Gastrocnemius medialis (tissue), 4 donors: Measurements from ENCODE around the gene MIPOL1. TPM values are rescaled to one million over a fixed set of nuclear protein-coding genes. Genes with fewer than 3 reads are reported as not detected.
"Not testable (repeated sequence)": the region's sequence is repeated elsewhere in the genome, so short reads cannot be mapped to it uniquely, and the experiment has no call there.

Experiments used
- ATAC-seq, 2 donors: fragments of 150-250 bp; one replicate each; pipeline ENCODE4 v1.9.1; 2016
- DNase-seq, 2 donors: peaks; one replicate each; pipeline ENCODE4 v3.0.0-alpha.2; 2019
- H3K27ac ChIP-seq, 4 donors: fragments of 200-600 bp; sonication (generic); 1 replicate in 1 of 4; 2 replicates in 3 of 4; pipeline ENCODE4 v1.5.1; 2016 to 2018; ENCODE audit warnings: mild to moderate bottlenecking in 2 of 4, moderate library complexity in 1 of 4
- H3K27me3 ChIP-seq, 3 donors: fragments of 200-600 bp; sonication (generic) in 2 of 3; 1 replicate in 1 of 3; 2 replicates in 2 of 3; pipeline versions ENCODE4 v1.5.1 to v1.6.0; 2016 to 2019; ENCODE audit warnings: mild to moderate bottlenecking in 1 of 3, moderate library complexity in 1 of 3
- H3K36me3 ChIP-seq, 2 donors: fragments of 200-600 bp; sonication (generic) in 1 of 2; one replicate each; pipeline ENCODE4 v1.5.1; 2017 to 2018
- H3K4me1 ChIP-seq, 2 donors: fragments of 200-600 bp; sonication (generic) in 1 of 2; one replicate each; pipeline ENCODE4 v1.5.1; 2016 to 2017; ENCODE audit warnings: mild to moderate bottlenecking in 2 of 2
- H3K4me3 ChIP-seq, 4 donors: fragments of 200-600 bp; sonication (generic) in 3 of 4; 1 replicate in 1 of 4; 2 replicates in 3 of 4; pipeline ENCODE4 v1.5.1; 2016 to 2019; ENCODE audit warnings: mild to moderate bottlenecking in 2 of 4
- H3K9me3 ChIP-seq, 3 donors: fragments of 200-600 bp; sonication (generic) in 2 of 3; 1 replicate in 1 of 3; 2 replicates in 2 of 3; pipeline ENCODE4 v1.5.1; 2016 to 2019
- CTCF ChIP-seq, 5 experiments: fragments of 450-650 bp in 3 of 5; fragments of 200-600 bp in 2 of 5; sonication (generic) in 2 of 5; IDR thresholded peaks in 4 of 5; conservative IDR thresholded peaks in 1 of 5; 1 replicate in 4 of 5; 2 replicates in 1 of 5; pipeline ENCODE4 v1.5.1; 2016 to 2019; ENCODE audit warnings: antibody characterized with exemption in 5 of 5, mild to moderate bottlenecking in 3 of 5, moderate library complexity in 3 of 5
- POLR2A ChIP-seq, 2 donors: fragments of 450-650 bp; IDR thresholded peaks; one replicate each; pipeline ENCODE4 v1.6.1; 2017; ENCODE audit warnings: antibody characterized with exemption in 2 of 2, mild to moderate bottlenecking in 2 of 2, moderate library complexity in 2 of 2
- in situ Hi-C, 4 donors: fragments of 200-750 bp; cut with MboI; loops; one replicate each; pipeline versions ENCODE4 v1.15.0 to v1.8.0; 2017; ENCODE audit warnings: low sequenced_read_pairs in 4 of 4
- intact Hi-C: fragments of 100-400 bp; cut with DNase I; formaldehyde crosslinking; loops from one replicate; pipeline ENCODE4 v1.15.1; 2023; ENCODE audit warnings: low total_unique reads
- total RNA-seq, 4 donors: library from RNA; depleted of rRNA; stranded (reverse); fragments of >200 nt; gene quantifications; one replicate each; pipeline versions ENCODE4 v1.1.0 to v1.2.3, GENCODE V29; 2016

The MIPOL1 gene
- total RNA-seq, 4 donors from 2014 or later: 3.1 to 13.7 (median 4.1) TPM

- in situ Hi-C loops: no loop called here
- Histone ChIP-seq H3K36me3 (no peaks in the 10 kb centered on the region), H3K27me3 (peaks cover 0 to 3% (median 0%) of the 10 kb centered on the region in 3 donors), H3K27ac (no peak overlapping the region), H3K4me3 (no peak overlapping the region), H3K9me3 (no peaks in the 10 kb centered on the region), H3K4me1 (no peaks in the 10 kb centered on the region)
- DNase-seq (no peak), ATAC-seq (no peak)
- no peak for TF ChIP-seq CTCF (IDR thresholded peaks at IDR 0.05 in 4 of 5, conservative IDR thresholded peaks at IDR 0.05 in 1 of 5)
- TF ChIP-seq POLR2A (IDR thresholded peaks at IDR 0.05): no peak
- intact Hi-C loops: no loop called here
Measured at GRCh38 chr14:37546621-37547447, 349.1 kb downstream of the MIPOL1 start.

DNA sequence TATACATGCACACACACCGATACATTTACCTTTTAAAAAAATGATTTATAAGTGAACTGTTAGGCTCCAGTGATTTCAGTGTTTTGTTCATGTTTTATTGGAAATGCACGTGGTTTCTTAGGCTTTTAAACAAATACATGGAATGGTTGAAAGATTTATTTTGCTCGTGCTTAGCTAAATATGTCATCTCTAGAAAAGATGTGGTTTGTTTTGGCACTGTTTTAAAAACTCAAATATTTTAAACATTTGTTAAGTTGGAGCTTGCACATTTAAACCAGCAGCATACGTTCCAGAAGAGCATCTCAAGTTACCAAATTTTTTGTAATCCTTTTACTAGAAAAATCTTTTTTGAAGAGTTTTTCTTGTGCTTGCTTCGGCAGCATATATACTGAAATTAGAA, 352.8 kb downstream of the MIPOL1 start:
- TF ChIP-seq POLR2A (IDR thresholded peaks at IDR 0.05): no peak
- TF ChIP-seq CTCF (IDR thresholded peaks at IDR 0.05 in 4 of 5, conservative IDR thresholded peaks at IDR 0.05 in 1 of 5): no peak
- H3K36me3 ChIP-seq: no peaks in the 10 kb centered on the region
- intact Hi-C loops (no loop called here), in situ Hi-C loops (no loop called here)
- H3K4me3 ChIP-seq: no peak overlapping the region
- no peaks in the 10 kb centered on the region for H3K4me1 ChIP-seq
- DNase-seq: no peak
- H3K9me3 ChIP-seq: no peaks in the 10 kb centered on the region
- no peak overlapping the region for H3K27ac ChIP-seq
- H3K27me3 ChIP-seq: peaks cover 0 to 3% (median 0%) of the 10 kb centered on the region in 3 donors
- no peak for ATAC-seq

- H3K27ac ChIP-seq: no peak overlapping the region
- intact Hi-C loops: no loop called here
- DNase-seq (no peak), ATAC-seq (no peak)
- no peak overlapping the region for H3K4me3 ChIP-seq
- TF ChIP-seq CTCF (IDR thresholded peaks at IDR 0.05 in 4 of 5, conservative IDR thresholded peaks at IDR 0.05 in 1 of 5): no peak
- no peak for TF ChIP-seq POLR2A (IDR thresholded peaks at IDR 0.05)
- H3K4me1 ChIP-seq: no peaks in the 10 kb centered on the region
- peaks cover 0 to 3% (median 0%) of the 10 kb centered on the region in 3 donors for H3K27me3 ChIP-seq
- no peaks in the 10 kb centered on the region for H3K9me3 ChIP-seq
- in situ Hi-C loops: no loop called here
- H3K36me3 ChIP-seq: no peaks in the 10 kb centered on the region
Measured at GRCh38 chr14:37551119-37551518, 353.4 kb downstream of the MIPOL1 start.

GRCh38 chr14:37553935-37554550, 356.3 kb downstream of the MIPOL1 start:
- Histone ChIP-seq H3K4me1 (no peaks in the 10 kb centered on the region), H3K4me3 (no peak overlapping the region), H3K36me3 (no peaks in the 10 kb centered on the region), H3K27ac (no peak overlapping the region), H3K27me3 (peaks cover 0 to 3% (median 0%) of the 10 kb centered on the region in 3 donors), H3K9me3 (no peaks in the 10 kb centered on the region)
- DNase-seq (no peak), ATAC-seq (no peak)
- intact Hi-C loops: no loop called here
- in situ Hi-C loops: no loop called here
- no peak for TF ChIP-seq POLR2A (IDR thresholded peaks at IDR 0.05)
- TF ChIP-seq CTCF (IDR thresholded peaks at IDR 0.05 in 4 of 5, conservative IDR thresholded peaks at IDR 0.05 in 1 of 5): no peak

DNA sequence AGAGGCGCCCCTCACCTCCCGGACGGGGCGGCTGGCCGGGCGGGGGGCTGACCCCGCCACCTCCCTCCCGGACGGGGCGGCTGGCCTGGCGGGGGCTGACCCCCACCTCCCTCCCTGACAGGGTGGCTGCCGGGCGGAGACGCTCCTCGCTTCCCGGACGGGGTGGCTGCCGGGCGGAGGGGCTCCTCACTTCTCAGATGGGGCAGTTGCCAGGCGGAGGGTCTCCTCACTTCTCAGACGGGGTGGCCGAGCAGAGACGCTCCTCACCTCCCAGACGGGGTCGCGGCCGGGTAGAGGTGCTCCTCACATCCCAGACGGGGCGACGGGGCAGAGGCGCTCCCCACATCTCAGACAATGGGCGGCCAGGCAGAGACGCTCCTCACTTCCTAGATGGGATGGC, 357.9 kb downstream of the MIPOL1 start:
- H3K27ac ChIP-seq, H3K9me3 ChIP-seq, H3K36me3 ChIP-seq, intact Hi-C loops, in situ Hi-C loops, DNase-seq, H3K4me1 ChIP-seq, H3K4me3 ChIP-seq, H3K27me3 ChIP-seq, ATAC-seq: not testable (repeated sequence)
